ENCODE data around the gene BRAT1. TPM values are rescaled to one million over a fixed set of nuclear protein-coding genes. Genes with fewer than 3 reads are reported as not detected.

Gene BRAT1
- polyA plus RNA-seq, 1 donor from 2014 or later, result 39.4 TPM

DNA sequence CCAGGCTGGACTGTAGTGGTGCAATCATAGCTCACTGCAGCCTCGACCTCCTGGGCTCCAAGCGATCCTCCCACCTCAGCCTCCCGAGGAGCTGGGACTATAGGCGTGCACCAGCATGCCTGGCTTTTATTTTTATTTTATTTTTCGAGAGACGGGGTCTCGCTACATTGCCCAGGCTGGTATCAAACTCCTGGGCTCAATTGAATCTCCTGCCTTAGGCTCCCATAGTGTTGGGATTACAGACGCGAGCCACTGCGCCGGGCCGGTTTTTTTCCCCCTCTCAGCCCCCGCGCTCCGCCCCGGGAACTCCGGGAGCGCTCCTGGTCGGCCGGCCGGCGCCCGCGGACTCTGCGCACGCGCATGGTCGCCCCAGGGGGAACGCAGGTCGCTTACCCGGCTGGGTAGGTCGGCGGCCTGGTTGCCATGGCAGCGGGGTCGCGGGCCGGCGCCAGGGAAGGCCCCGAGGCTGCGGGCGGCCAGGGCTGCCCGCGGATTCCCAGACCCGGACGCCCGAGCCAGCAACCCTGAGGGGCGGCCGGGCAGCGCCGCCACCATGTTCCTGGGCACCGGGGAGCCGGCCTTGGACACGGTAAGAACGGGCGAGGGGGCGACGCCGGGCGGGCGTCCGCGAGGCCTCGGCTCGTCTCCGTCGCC lies 3.4 kb upstream of the BRAT1 start, which contains the start of gene IQCE:
TSS of gene IQCE (plus strand) at position 351 of the 654 bp plus-strand sequence. CDS start at position 554, 203 bp downstream.
- peak within 1 kb of the TSS in 2 of 3 donors; percentile 86 for H3K27ac Mint-ChIP-seq
- no peaks in the 10 kb centered on the region for H3K36me3 Mint-ChIP-seq
- no peaks in the 10 kb centered on the region for H3K9me3 Mint-ChIP-seq
- H3K4me3 Mint-ChIP-seq, result peak within 1 kb of the TSS; percentile 73 to 86 (median 85)
- H3K27me3 Mint-ChIP-seq, result no peaks in the 10 kb centered on the region
- H3K4me1 Mint-ChIP-seq, result peaks cover 14 to 27% (median 16%) of the 10 kb centered on the region in 3 donors

DNA sequence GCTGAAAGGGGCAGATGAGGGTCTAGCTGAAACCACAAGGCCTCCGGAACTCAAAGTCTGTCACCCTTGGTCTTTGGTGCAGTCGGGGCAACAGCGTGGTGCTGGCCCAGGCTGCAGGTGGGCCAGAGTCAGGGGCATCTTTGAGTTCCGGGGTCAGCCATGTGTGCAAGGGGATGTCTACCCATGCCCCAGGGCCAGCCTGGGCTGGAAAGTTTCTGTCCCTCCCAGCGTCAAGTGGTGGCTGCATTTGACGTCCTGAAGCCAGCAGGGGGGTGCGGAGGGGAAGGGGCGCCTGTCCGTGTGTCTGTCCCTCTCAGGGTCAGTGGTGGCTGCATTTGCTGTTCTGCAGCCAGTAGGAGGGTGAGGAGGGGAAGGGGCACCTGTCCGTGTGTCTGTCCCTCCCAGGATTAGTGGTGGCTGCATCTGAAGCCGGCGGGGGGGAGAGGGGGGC lies 638 bp downstream of the BRAT1 start:
- Mint-ChIP-seq H3K4me3 (peak overlapping the region; percentile 86 to 95 (median 93)), H3K9me3 (no peaks in the 10 kb centered on the region), H3K36me3 (no peaks in the 10 kb centered on the region), H3K27me3 (no peaks in the 10 kb centered on the region), H3K4me1 (peaks cover 22 to 31% (median 24%) of the 10 kb centered on the region in 3 donors), H3K27ac (peak overlapping the region in 2 of 3 donors; percentile 93 to 96)

DNA sequence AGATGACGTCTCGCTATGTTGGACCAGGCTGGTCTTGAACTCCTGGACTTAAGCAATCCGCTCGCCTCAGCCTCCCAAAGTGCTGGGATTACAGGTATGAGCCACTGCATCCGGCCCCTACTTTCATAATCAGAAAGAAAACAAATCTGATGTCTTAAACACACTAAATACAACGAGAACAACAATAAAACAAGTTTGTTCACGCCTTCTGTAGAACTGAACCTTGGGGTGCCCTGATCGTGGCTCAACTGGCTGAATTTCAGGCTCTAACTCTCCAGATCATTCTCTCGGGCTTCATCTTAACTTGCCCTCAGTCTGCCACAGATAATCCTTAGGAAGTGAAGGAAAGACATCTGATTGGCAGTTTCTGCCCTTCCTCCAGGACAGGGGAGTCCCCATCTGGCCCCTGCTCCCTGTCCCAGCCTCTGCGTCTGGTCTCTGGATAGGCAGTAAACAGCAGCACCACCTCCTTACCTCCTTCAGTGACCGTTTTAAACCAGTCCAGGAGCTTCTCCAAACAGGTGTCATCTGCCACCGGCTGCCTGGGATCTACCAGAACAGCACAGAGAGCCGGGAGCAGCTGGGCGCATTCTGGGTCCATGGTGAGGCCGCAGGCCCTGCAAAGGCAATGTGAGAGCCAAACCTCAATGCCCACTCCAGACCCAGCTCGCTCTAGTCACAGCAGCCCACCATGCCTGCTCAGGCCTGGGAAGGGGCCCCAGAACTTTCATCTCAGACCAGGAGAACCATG lies 1.3 kb downstream of the BRAT1 start:
- peak overlapping the region; percentile 86 to 95 (median 93) for H3K4me3 Mint-ChIP-seq
- H3K9me3 Mint-ChIP-seq, result no peaks in the 10 kb centered on the region
- H3K27ac Mint-ChIP-seq, result peak overlapping the region in 1 of 3 donors; percentile 96
- peaks cover 28 to 37% (median 29%) of the 10 kb centered on the region in 3 donors for H3K4me1 Mint-ChIP-seq
- no peaks in the 10 kb centered on the region for H3K27me3 Mint-ChIP-seq
- H3K36me3 Mint-ChIP-seq, result no peaks in the 10 kb centered on the region

DNA sequence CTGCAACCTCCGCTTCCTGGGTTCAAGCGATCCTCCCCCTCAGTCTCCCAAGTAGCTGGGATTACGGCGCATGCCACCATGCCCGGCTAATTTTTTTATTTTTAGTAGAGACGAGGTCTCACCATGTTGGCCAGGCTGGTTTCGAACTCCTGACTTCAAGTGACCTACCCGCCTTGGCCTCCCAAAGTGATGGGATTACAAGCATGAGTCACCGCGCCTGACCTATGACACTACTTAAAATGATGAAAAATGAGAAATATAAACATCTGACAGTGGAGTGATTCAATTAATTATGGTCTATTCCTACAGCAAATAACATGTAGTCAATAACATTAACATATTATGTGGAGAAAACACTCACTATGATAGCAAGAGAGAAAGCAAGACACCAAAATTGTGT lies 2.2 kb downstream of the BRAT1 start:
- Mint-ChIP-seq H3K27ac (peak overlapping the region in 1 of 3 donors; percentile 96), H3K4me1 (peaks cover 25 to 35% (median 26%) of the 10 kb centered on the region in 3 donors), H3K9me3 (no peaks in the 10 kb centered on the region), H3K36me3 (no peaks in the 10 kb centered on the region), H3K4me3 (peak overlapping the region in 2 of 4 donors; percentile 86 to 92), H3K27me3 (no peaks in the 10 kb centered on the region)

DNA sequence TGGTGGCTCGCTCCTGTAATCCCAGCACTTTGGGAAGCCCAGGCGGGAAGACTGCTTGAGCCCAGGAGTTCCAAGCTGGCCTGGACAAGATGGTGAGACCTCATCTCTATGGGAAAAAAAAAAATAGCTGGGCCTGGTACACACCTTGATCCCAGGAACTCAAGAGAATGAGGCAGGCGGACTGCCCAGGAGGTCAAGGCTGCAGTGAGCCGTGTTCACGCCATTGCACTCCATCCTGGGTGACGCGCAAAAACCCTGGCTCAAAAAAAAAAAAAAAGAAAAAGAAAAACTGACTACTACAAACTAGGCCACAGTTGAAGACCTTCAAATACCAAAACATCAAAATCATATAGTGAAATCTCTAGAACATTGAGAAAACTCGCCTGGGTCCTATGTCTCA lies 3.9 kb downstream of the BRAT1 start:
- Mint-ChIP-seq H3K27me3 (no peaks in the 10 kb centered on the region), H3K27ac (peak overlapping the region in 1 of 3 donors; percentile 12), H3K4me3 (peak overlapping the region in 2 of 4 donors; percentile 5 to 35), H3K4me1 (peaks cover 18 to 32% (median 21%) of the 10 kb centered on the region in 3 donors), H3K36me3 (no peaks in the 10 kb centered on the region), H3K9me3 (no peaks in the 10 kb centered on the region)

DNA sequence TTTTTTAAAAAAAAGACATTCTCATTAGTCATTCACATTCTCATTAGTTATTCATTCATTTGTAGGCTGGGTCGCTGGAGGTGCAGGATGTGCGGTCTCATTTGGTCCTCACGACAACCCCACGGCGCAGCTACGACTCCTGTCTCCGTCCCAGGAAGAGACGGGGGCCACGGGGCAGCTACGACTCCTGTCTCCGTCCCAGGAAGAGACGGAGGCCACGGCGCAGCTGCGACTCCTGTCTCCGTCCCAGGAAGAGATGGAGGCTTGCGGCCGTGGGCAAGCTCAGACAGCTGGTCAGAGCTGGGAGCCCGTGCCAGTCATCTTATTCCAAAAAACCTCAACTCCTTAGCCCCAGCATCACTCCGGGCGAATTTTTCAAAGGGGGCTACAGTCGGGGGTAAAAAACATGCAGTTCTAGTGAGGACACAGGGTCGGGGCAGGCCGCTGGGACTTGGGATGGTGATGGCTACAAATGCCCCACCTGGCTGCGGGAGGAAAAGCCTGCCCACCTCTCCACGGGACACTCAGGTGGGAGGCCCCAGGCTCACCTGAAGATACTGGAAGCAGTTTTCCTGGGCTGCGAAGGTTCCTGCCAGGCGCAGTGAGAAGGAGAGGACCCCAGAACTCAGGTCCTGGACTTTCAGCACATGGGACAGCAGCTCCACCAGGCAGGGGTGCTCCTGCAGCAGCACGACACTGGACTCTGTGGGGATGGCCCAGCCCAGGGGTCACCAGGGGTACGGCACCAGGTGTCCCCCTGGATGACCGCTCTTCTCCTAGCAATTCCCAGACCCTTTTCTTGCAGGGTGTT lies 8.3 kb downstream of the BRAT1 start:
- H3K4me1 Mint-ChIP-seq, result peaks cover 8 to 18% (median 10%) of the 10 kb centered on the region in 3 donors
- no peaks in the 10 kb centered on the region for H3K27me3 Mint-ChIP-seq
- peak overlapping the region in 2 of 3 donors; percentile 21 to 35 for H3K27ac Mint-ChIP-seq
- peak overlapping the region in 1 of 4 donors; percentile 57 for H3K4me3 Mint-ChIP-seq
- H3K9me3 Mint-ChIP-seq, result no peaks in the 10 kb centered on the region
- H3K36me3 Mint-ChIP-seq, result no peaks in the 10 kb centered on the region

DNA sequence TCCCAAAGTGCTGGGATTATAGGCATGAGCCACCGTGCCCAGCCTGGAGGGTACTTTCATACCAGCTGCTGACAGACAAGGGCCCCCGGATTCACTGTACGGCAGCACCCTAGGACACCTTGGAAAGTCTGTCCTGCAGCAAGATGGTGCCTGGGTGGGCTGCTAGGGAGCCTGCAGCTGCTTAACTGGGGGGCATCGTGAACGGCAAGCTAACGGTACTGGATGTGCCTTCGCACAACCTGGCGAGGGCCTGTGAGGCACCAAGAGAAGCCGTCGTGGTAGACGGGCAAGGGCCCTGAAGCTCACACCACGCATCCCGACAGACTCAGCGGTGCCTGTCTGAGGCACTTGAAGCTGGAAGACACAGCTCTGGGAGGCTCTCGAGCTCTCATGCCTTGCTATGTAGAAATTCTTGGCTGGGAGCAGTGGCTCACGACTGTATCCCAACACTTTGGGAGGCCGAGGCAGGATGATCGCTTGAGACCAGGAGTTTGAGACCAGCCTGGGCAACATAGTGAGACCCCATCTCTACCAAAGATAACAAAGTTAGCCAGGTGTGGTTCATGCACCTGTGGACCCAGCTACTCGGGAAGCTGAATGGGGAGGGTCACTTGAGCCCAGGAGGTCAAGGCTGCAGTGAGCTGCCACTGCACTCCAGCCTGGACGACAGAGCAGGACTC lies 9.4 kb downstream of the BRAT1 start:
- peak overlapping the region in 3 of 4 donors; percentile 12 to 40 (median 27) for H3K4me3 Mint-ChIP-seq
- no peaks in the 10 kb centered on the region for H3K36me3 Mint-ChIP-seq
- H3K9me3 Mint-ChIP-seq, result no peaks in the 10 kb centered on the region
- H3K27me3 Mint-ChIP-seq, result no peaks in the 10 kb centered on the region
- peak overlapping the region; percentile 35 to 85 (median 53) for H3K27ac Mint-ChIP-seq
- H3K4me1 Mint-ChIP-seq, result peaks cover 7 to 13% (median 10%) of the 10 kb centered on the region in 3 donors

DNA sequence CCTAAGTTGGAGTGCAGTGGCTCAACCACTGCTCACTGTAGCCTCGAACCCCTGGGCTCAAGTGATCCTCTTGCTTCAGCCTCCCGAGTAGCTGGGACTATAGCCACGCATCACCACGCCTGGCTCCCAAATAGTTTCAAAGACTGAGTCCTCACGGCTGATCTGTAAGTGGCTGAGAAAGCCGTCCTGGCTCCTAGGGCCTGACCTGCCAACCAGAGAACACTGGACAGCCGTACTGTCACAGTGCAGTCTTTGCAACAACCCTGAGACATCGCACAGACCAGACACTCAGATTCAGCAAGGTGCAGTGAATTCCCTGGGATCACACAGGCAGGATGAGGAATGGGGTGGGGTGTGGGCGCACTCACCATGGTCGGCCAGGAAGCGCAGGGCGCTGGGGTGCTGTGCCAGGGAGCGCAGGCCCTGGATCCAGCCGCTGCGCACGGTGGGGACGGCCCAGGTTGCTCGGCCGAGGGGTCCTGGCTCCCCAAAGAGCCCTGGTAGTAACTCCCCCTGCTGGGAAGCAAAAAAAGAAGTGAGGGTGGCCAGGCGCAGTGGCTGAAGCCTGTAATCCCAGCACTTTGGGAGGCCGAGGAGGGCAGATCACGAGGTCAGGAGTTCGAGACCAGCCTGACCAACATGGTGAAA lies 10.7 kb downstream of the BRAT1 start:
- peak overlapping the region in 2 of 4 donors; percentile 35 to 45 for H3K4me3 Mint-ChIP-seq
- no peaks in the 10 kb centered on the region for H3K36me3 Mint-ChIP-seq
- H3K4me1 Mint-ChIP-seq, result peaks cover 5 to 7% (median 6%) of the 10 kb centered on the region in 3 donors
- no peaks in the 10 kb centered on the region for H3K27me3 Mint-ChIP-seq
- peak overlapping the region; percentile 80 to 92 (median 85) for H3K27ac Mint-ChIP-seq
- H3K9me3 Mint-ChIP-seq, result no peaks in the 10 kb centered on the region

DNA sequence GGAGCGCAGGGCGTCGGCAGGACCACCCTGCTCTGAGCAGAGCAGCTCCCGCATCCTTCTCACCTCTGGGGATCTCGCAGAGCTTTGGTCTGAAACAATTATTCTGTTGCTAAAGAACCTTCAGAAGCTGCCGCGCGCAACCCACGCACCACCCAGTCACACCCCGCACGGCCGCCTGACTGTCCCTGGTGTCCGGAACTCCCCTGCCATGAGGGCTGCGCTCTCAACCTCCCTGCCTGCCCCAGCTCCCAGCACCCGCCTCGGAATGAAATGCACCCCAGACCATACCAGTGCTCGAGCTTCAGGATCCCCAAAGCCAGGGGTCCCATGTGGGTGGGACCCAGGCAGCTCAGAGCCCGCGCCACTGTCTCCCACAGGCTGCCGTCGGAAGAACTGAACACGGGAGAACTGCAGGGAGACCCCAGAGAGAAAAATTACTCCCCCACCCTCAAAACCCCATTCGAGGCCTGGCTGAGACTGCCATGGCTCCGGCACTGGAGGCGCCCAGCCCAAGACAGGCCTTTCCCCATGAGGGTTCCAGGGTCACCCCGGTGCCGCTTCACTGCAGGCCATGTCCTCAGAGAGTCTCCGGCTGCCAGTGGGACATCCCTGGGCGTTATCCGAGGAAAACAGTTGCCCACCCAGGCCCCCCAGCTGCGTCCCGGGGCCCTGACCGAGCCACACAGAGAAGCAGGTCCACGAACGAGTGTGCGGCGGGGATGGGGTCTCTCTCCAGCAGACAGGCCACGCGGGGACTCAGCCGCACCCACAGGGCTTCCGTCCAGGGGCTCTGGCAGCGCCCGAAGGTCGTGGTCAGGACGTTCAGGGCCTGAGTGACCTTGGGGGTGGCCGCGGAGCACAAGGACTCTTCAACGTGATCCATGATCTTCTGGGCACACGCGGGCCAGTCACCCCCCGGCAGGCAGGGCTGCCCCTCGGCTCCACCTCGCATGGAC lies 12.1 kb downstream of the BRAT1 start:
- H3K27me3 Mint-ChIP-seq, result no peaks in the 10 kb centered on the region
- no peaks in the 10 kb centered on the region for H3K36me3 Mint-ChIP-seq
- peaks cover 0 to 1% (median 0%) of the 10 kb centered on the region in 3 donors for H3K4me1 Mint-ChIP-seq
- no peaks in the 10 kb centered on the region for H3K9me3 Mint-ChIP-seq
- H3K4me3 Mint-ChIP-seq, result peak overlapping the region in 1 of 4 donors; percentile 80
- H3K27ac Mint-ChIP-seq, result peak overlapping the region; percentile 35 to 85 (median 76)

DNA sequence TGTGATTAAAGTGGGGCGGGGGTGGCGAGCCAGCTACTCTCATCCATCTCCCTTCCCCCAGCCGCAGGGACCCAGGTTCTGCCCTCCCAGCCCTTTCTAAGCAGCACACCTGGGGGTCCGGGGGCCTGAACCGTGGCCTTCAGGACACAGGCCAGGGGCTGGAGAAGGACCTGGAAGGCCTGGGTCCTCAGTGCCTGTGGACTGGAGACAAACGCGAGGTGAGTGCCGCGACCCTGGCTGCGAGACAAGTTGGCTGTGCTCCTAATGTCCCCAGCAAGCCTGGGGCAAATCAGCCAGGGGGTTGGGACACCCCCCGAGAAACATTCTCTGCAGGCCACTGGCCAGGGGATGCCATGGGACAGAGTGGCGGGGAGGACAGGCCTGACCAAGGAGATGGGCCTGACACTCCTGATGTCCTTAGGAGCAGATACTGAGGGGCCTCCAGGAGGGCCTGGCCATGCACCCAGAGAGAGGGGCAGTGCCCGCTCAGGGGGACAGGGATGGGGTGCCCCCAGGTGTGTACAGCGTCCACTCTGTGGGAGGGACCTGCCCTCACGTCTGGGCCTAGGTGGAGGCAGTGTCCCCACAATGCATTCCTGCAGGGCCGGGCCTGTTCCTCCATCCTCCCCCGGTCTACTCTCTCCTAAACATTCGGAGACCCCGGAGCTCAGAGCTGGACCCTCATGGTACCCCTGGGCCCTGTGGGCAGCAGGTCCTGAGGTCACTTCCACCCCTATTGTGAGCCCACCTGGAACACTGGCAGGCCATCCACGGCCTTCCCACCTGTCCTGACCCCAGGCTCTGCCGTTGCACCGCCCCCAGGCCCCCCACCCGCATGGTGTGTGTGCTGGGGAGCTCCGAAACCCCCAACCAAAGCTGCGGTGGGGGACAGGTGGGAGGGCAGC lies 13.1 kb downstream of the BRAT1 start:
- no peaks in the 10 kb centered on the region for H3K4me1 Mint-ChIP-seq
- no peaks in the 10 kb centered on the region for H3K27me3 Mint-ChIP-seq
- H3K4me3 Mint-ChIP-seq, result peak overlapping the region in 1 of 4 donors; percentile 47
- no peaks in the 10 kb centered on the region for H3K36me3 Mint-ChIP-seq
- peak overlapping the region in 2 of 3 donors; percentile 76 to 85 for H3K27ac Mint-ChIP-seq
- no peaks in the 10 kb centered on the region for H3K9me3 Mint-ChIP-seq

DNA sequence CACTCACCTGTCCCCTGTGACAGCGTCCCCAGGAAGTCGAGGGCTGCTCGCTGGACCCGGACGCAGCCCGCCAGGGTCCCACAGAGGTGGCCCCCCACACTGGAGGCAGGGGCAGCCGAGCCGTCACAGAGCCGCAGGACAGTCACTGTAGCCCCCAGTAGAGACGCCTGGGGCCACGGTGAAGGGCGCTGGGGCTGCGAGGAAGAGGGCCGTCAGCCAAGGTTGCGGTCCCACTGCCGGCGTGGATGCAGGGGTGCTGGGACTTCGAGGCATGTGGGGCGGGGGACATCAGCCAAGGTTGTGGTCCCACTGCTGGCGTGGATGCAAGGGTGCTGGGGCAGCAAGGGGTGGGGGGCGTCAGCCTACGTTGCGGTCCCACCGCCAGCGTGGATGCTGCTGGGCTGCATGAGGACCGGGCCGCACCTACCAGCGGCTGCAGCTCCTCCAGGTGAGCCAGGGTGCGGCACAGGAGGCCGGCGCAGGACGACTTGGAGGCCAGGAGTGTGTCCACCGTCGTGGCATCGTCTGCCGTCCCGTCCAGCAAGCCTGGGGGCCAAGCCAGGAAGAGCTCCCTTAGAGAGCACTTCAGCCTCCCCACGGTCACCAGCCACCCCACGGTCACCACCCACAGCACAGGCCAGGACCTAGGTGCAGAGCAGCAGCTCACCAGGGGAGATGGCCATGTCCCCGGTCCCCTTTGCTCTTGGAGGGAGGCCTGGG lies 13.9 kb downstream of the BRAT1 start:
- no peak overlapping the region for H3K4me3 Mint-ChIP-seq
- H3K4me1 Mint-ChIP-seq, result no peaks in the 10 kb centered on the region
- no peaks in the 10 kb centered on the region for H3K36me3 Mint-ChIP-seq
- H3K27me3 Mint-ChIP-seq, result no peaks in the 10 kb centered on the region
- no peaks in the 10 kb centered on the region for H3K9me3 Mint-ChIP-seq
- peak overlapping the region in 2 of 3 donors; percentile 67 to 85 for H3K27ac Mint-ChIP-seq

DNA sequence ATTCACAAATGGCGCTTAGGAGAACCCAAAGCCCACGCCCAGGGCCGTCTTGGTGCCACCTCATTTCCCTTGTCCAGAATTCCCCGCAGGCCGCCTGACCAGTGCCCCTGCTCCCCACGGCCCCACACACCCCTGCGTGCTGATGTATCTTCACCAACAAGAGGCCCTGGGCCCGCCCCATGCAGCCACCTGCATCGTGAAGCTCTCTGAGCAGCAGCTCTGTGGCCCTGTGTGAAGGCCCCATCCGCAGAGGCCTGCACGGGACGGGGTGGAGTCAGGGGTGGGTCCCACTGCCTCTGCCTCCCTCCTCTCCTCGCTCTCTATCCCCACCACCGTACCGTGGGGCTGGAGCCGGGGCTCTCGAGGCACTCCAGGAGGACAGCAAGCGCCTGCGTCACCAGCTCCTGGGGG lies 14.7 kb downstream of the BRAT1 start:
- no peaks in the 10 kb centered on the region for H3K27me3 Mint-ChIP-seq
- H3K36me3 Mint-ChIP-seq, result no peaks in the 10 kb centered on the region
- peak overlapping the region in 1 of 3 donors; percentile 85 for H3K27ac Mint-ChIP-seq
- no peak overlapping the region for H3K4me3 Mint-ChIP-seq
- H3K9me3 Mint-ChIP-seq, result no peaks in the 10 kb centered on the region
- H3K4me1 Mint-ChIP-seq, result no peaks in the 10 kb centered on the region

Data from IgD-negative memory B cell (primary cell).